ENCODE measurements around the gene NLGN2.

Gene NLGN2

DNA sequence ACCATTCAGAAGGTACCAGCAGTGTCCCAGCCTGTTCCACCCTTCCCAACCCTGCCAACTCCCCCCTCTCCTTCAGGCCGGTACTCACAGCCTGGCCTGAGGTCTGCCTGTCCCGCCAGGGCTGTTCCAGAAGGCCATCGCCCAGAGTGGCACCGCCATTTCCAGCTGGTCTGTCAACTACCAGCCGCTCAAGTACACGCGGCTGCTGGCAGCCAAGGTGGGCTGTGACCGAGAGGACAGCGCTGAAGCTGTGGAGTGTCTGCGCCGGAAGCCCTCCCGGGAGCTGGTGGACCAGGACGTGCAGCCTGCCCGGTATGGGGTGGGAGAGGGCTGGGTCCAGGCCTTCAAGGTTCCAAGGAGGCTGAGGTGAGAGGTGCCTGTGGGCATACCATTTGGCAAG lies 7.2 kb downstream of the NLGN2 start:
- DNase-seq, result no peak

DNA sequence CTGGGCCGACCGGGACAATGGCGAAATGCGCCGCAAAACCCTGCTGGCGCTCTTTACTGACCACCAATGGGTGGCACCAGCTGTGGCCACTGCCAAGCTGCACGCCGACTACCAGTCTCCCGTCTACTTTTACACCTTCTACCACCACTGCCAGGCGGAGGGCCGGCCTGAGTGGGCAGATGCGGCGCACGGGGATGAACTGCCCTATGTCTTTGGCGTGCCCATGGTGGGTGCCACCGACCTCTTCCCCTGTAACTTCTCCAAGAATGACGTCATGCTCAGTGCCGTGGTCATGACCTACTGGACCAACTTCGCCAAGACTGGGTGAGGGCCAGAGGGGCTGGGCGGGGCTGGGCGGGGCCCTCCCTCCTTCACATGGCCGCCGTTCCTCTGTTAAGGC lies 8.1 kb downstream of the NLGN2 start:
- no peak for DNase-seq

DNA sequence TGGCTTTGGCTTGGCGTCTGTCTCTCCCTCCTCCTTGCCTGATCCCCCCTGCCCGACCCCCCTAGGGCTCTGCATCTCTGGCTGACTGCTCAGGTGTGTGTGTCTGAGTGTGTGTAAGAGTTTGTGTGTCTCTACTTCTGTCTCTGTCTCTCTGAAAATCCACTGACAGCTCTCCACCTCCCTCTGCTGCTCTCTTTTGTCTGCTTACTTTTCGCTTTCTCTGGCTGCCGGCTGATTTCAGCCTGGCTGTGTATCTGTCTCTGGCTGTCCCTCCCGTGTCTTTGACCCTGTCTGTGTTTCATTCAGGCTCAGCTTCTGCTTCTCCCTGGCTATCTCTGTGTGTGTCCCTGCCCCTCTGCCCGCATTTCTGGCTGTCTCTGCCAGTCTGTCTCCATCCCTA lies 8.7 kb downstream of the NLGN2 start:
- no peak for DNase-seq

DNA sequence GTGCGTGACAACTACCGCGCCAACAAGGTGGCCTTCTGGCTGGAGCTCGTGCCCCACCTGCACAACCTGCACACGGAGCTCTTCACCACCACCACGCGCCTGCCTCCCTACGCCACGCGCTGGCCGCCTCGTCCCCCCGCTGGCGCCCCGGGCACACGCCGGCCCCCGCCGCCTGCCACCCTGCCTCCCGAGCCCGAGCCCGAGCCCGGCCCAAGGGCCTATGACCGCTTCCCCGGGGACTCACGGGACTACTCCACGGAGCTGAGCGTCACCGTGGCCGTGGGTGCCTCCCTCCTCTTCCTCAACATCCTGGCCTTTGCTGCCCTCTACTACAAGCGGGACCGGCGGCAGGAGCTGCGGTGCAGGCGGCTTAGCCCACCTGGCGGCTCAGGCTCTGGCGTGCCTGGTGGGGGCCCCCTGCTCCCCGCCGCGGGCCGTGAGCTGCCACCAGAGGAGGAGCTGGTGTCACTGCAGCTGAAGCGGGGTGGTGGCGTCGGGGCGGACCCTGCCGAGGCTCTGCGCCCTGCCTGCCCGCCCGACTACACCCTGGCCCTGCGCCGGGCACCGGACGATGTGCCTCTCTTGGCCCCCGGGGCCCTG lies 9.5 kb downstream of the NLGN2 start:
- DNase-seq, result no peak

DNA sequence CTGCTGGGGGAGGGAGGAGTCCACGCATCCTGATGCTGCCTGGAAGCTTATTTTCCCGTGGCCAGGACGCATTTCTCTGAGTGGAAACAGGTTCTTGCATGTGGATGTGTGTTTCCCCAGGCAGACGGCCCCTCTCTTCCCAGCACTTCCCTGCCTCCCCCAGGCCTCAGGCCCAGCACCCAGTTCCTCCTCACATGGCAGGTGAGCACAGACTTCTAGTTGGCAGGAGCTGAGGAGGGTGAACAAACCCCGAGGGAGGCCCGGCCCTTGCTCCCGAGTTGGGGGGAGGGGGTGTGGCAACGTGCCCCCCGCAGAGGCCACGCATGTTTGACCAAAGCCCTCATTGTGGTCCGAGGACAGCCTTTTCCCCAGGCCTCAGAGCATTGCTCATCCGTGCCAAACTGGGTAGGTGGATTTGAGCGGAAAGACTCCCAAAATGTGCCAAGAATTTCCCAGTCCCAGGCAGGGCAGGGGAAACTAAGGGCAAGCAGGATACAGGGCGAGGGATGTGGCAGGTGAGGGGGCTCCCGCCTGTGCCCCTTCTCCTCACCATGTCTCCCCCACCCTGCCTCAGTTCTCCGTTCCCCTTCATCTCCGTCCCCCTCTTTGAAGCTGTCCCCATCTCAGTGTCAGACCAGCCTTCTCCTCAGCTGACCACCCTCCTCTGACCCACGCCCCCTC lies 11.0 kb downstream of the NLGN2 start:
- no peak for DNase-seq

DNA sequence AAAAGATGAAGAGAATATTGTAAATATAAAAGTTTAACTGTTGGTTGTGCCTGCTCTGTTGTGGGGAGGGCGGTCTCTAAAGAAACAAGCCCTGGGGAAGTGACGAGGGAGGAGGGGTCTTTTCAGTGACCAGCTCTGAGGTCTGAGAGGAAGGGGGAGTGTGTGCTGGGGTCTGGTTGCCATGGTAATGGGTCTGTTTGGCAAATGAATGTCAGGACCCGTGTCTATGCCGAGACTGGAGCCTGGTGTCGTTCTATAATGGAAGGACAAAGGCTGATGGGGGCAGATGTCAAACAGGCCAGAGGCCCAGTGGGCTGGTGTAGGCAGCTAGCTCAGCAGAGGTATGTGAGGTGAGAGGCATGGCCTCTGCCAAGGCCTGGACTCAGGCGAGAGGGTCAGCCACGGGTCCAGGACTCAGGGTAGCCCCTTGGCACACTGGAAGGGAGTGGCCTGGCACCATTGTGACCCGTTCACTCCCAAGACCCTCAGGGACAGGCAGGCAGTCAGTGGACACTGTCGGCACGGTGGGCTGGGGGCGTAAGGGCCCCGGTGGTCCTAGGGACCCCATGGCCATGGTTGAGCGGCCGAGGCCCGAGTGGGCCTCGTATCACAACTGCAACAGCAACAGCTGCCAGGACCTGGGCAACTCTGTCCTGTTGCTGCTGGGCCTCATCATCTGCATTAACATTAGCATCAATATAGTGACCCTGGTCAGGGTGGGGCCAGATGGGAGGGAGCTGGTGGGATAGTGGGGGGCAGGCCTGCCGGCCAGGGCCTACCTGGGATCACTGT lies 12.4 kb downstream of the NLGN2 start, which contains the start of gene SPEM1:
SPEM1 (plus strand) TSS at position 506 of the 792 bp plus-strand sequence; CDS start at position 567, 61 bp downstream.
- no peak for DNase-seq

DNA sequence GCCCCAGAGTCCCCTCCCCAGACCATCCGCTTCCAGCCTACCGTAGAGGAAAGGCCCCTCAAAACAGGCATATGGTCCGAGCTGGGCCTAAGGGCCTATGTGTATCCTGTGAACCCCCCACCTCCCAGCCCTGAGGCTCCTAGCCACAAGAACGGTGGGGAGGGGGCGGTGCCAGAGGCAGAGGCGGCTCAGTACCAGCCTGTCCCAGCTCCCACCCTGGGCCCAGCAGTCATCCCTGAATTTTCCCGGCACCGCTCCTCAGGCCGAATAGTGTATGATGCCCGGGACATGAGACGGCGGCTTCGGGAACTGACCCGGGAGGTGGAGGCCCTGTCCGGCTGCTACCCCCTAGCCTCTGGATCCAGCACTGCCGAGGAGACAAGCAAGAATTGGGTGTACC lies 13.5 kb downstream of the NLGN2 start:
- DNase-seq, result no peak

DNA sequence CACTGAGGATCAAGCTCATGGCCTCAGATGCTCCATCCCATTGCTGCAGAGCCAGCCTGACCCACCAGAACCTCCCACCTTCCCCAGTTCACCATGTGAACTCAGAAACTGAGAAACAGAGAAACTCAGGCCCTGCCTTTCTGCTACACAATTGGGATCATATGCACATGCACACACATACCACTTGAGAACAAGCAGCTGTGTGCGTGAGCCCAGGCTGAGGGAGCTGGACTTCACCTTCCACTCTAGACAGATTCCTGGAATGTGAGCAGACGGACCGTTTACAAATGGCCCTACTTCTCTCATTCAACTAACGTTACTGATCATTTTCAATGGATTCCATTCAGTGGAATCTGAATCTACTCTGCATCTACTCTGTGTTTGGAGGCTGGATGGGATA lies 16.0 kb downstream of the NLGN2 start:
- DNase-seq, result no peak

DNA sequence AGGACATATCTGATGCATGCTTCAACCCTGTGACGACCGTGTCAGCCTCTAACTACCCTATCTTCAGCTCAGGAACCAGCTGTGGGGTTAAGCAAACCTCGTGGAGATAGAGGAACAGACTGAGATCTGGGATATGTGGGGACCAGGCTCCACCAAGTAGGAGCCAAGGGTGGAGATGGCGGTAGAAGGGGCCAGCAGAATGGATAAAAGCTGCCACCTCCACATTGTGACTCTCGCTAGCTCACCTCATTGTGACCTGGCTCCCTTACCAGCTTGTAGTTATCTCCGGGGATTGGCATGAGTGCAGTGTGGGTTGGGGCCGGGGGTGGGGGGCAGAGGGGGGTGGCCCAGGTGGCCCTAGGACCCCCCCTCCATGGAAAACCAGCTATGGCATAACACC lies 17.7 kb downstream of the NLGN2 start, which contains the start of gene SPEM2:
SPEM2 (plus strand) TSS at position 301 of the 400 bp plus-strand sequence; CDS start at position 374, 73 bp downstream.
- no peak for DNase-seq

DNA sequence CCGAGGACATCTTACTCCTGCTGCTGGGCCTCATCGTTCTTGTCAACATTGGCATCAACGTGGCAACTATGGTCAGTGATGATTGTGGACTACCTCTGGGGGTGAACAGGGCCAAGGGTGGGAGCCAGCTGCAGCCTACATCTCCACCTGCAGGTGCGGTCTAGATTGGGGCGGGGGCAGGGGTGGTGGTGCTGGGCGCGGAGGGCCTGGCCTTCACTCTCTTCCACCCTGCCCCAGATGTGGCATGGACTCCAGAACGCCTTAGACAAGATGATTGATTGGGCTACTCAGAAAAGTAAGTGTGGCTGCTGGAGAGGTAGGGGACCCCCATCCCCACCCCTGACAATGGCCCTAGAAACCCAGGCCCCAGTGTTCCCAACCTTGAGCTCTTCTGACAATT lies 18.1 kb downstream of the NLGN2 start:
- DNase-seq, result no peak

DNA sequence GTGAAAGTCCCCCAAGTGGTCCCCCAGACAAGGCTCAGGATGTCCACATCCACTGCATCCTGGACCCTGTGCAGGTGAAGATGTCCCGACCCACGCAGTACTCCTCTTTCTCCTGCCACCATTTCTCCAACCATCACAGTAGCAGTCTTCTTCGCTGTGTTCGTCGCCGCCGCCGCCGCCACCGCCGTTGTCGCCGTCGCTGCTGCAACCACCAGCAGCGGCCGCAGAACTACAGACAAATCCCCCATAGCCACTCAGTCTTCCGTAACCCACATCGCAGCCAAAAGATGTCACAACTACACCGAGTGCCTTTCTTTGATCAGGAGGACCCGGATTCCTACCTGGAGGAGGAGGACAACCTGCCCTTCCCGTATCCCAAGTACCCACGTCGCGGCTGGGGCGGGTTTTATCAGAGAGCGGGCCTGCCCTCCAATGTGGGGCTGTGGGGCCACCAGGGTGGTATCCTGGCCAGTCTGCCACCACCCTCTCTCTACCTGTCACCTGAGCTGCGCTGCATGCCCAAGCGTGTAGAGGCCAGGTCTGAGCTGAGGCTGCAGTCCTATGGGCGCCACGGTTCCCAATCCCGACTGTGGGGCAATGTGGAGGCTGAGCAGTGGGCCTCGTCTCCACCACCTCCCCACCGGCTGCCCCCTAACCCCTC lies 18.7 kb downstream of the NLGN2 start:
- no peak for DNase-seq

DNA sequence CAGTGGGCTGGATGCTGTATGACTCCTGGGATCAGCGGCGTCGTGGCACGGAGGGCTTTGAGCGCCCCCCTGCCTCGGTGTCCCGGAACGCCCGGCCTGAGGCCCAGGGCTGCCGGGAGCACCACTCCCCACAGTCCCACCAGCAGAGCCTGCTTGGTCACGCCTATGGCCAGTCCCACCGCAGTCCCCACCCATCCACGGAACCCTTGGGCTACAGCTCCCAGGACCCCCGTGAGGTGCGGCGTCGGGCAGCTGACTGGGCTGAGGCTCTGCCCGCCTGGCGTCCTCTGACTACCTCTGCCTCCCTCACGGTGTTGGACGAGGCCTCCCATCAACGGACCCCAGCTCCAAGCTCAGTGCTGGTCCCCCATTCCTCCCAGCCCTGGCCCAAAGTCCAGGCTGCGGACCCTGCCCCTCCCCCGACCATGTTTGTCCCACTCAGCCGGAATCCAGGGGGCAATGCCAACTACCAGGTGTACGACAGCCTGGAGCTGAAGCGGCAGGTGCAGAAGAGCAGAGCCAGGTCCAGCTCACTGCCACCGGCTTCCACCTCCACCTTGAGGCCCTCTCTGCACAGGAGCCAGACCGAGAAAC lies 19.3 kb downstream of the NLGN2 start:
- DNase-seq, result no peak

DNA sequence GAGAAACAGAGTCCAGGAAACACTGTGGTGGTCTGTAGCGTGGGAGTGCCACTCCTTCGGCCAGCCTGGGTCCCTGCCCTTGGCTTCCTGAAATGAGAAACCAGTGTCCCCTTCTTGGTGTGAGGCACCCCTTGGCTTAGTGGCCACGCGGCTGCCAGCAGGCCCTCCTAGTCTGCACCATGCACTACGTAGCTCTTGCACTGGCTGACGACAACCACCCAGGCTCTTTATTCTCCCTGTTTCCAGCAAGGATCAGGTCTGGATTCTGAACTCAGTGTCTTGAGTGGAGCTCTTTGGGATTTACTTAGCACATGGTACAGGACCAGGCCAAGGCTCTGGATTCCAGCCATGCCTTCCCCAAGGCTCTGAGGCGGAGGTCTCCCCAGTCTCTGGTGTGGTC lies 19.9 kb downstream of the NLGN2 start:
- no peak for DNase-seq

DNA sequence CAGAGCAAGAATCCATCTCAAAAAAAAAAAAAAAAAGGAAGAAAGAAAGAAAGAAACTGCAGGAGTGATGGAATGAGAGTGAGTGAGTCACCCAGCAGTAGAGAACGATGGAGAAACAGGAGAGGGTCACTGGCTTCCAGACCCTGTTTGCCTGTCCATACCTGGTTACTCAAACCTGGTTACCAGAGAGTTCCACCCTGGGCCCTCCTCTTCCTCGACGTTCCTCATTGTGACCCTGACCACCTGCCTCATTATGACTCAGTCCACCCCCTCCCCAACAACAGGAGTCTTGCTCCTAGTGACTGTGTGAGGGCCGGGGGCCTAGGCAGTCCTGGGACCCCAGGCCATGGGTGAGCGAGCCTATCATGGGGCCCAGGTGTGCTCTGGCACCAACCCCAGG lies 20.9 kb downstream of the NLGN2 start, which contains the start of gene SPEM3:
SPEM3 (plus strand) TSS at position 301 of the 400 bp plus-strand sequence; CDS start at position 347, 46 bp downstream.
- DNase-seq, result no peak

DNA sequence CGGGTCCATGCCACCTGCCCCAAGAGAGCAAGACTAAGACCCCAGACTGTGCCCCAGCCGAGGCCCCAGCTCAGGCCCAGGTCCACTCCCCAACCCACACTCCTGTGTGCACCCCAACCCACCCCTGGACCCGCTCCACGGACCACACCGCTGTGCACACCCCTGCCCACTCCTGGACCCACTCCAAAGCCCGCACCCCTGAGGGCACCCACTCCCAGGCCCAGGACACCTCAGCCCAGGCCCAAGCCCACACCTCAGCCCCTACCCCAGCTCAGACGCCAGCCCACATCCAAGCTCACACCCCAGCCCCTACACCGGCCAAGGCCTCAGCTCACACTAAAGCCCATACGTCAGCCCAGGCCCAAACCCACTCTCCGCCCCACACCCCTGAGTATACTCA lies 22.1 kb downstream of the NLGN2 start:
- DNase-seq, result no peak

DNA sequence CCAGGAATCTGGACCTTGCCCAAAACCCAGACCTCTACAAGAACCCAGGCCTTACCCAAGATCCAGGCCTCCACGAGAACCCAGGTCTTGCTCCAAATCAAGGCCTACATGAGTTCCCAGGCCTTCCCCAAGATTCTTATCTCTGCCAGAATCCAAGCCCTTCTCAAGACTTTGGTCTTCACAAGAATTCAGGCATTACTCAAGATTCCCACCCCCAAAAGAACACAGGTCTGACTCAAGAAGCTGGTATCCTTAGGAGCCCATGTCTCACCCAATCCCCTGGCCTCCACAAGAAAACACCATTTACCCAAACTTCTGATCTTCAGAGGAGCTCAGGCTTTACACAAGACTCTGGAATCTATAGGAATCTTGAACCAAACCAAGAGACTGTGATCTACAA lies 23.6 kb downstream of the NLGN2 start:
- DNase-seq, result no peak

DNA sequence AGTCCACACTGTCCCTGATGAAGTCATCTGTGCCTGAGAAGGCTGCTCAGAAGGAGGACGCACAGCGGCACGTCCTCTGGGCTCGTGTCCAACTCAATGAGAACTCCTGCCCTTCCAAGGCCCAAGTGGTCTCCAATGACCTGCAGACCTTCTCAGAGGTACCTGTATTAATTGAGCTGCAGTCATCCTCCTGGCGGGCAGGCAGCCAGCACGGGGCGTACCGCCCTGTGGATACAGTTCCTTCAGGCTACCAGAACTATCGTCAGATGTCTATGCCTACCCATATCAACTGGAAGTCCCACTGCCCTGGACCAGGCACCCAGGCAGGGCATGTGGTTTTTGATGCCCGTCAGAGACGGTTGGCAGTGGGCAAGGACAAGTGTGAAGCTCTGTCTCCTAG lies 24.7 kb downstream of the NLGN2 start:
- no peak for DNase-seq

DNA sequence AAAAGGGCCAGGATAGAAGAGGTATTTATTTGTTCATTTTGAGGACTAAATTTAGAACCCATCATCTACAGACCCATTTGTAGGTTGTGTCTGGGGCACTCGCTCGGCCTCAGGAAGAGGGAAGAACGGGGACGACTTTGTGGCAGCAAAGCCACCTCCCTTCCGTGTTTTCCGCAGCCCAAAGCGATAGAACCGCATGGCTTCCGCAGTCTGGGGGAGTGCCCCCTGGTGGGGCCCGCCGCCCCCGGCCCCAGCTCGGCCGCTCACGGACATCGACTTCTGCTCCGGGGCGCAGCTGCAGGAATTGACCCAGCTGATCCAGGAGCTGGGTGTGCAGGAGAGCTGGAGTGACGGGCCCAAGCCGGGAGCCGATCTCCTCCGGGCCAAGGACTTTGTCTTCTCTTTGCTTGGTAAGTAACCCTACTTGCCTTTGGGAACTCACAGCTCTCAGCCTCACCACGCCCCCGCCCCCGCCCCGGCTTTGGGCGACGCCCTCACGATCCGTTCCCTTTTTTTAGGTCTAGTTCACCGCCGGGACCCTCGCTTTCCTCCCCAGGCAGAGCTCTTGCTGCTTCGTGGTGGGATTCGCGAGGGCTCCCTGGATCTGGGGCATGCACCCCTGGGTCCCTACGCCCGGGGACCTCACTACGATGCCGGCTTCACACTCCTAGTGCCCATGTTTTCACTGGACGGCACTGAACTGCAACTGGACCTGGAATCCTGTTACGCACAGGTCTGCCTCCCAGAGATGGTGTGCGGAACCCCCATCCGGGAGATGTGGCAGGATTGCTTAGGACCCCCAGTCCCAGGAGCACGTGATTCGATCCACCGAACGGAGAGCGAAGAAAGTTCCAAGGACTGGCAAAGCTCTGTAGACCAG lies 28.3 kb downstream of the NLGN2 start:
- DNase-seq, result peak; percentile 81 to 83

DNA sequence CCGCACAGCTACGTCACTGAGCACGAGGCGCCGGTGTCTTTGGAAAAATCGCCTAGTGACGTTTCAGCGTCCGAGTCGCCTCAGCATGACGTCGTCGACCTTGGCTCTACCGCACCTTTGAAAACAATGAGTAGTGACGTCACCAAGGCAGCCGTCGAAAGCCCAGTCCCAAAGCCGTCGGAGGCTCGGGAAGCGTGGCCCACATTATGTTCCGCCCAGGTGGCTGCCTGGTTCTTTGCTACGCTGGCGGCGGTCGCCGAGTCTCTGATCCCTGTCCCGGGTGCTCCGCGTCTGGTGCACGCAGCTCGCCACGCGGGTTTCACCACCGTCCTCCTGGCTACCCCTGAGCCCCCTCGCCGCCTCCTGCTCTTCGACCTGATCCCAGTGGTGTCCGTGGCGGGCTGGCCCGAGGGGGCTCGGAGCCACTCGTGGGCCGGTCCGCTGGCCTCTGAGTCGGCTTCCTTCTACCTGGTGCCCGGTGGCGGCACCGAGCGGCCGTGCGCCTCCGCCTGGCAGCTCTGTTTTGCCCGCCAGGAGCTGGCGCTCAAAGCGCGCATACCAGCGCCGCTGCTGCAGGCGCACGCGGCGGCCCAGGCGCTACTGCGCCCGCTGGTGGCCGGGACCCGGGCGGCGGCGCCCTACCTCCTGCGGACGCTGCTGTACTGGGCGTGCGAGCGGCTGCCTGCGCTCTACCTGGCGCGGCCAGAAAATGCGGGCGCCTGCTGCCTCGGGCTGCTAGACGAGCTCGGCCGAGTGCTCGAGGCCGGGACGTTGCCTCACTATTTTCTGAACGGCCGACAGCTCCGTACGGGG lies 29.1 kb downstream of the NLGN2 start:
- peak; percentile 82 to 91 for DNase-seq

DNA sequence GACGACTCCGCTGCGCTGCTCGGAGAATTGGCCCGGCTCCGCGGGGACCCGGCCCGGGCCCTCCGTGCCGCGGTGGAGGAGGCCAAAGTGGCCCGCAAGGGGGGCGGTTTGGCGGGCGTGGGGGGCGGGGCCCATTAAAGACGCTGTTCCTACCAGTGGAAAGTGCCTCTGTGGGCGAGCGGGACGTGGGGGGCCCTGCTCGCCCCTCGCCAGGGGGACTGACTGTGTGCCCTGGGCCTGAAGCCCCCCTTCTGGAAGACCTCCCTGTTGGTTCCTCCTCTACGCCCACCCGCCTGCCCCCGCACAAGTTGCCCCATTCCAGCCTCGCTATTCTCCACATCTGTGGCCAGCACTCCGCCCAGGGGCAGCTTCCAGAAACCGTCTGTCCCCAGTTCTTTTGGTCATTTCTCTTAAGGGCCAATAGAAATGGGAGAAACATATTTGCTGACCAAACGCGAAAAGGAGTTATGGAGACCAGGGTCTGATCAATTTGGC lies 29.8 kb downstream of the NLGN2 start:
- no peak for DNase-seq

Measured in activated T-cell treated with anti-CD3 and anti-CD28 coated beads, Interleukin-2, amount 50 U/mL, for 48 hours (primary cell).